Panc1 (cell line): ENCODE results near the gene CCDC174. TPM values are rescaled to one million over a fixed set of nuclear protein-coding genes. Genes with fewer than 3 reads are reported as not detected.

ENCODE experiments used
- ATAC-seq: fragments of 200-7000 bp; cut with Tn5 transposase; 2 replicates; pipeline ENCODE4 v1.9.1; 2020; ENCODE audit warnings: mild to moderate bottlenecking, moderate library complexity
- BruUV-seq: library from RNA; stranded (reverse); fragments of 400-500 nt; replicated peaks from 2 replicates; lab custom pipeline; 2021; lab: Mats Ljungman, UMichigan
- CTCF ChIA-PET: fragments of 300-600 bp; sonication (Branson Sonifier 250); formaldehyde crosslinking; loops from one replicate; lab custom pipeline; 2022; ENCODE audit warnings: antibody characterized with exemption; lab: Charles Lee
- POLR2A ChIA-PET: fragments of 300-600 bp; sonication (Branson Sonifier 250); formaldehyde crosslinking; loops from one replicate; lab custom pipeline; 2022; ENCODE audit warnings: antibody characterized with exemption; lab: Charles Lee
- DNase-seq: peaks from one replicate; pipeline ENCODE4 v3.0.0-alpha.2; 2010; ENCODE audit warnings: low read depth, low spot score
- H3K27ac ChIP-seq: 2 replicates; pipeline ENCODE4 v1.5.1; 2011; ENCODE audit warnings: mild to moderate bottlenecking, low read length, inconsistent platforms
- H3K27me3 ChIP-seq: fragments of 200-500 bp; sonication (Bioruptor generic); 2 replicates; pipeline ENCODE4 v1.6.0; 2014; ENCODE audit warnings: low read length, inconsistent platforms; ENCODE audit not compliant: control insufficient read depth, insufficient read depth
- H3K36me3 ChIP-seq: fragments of 200-500 bp; sonication (Bioruptor generic); 2 replicates; pipeline ENCODE4 v1.5.1; 2014; ENCODE audit warnings: inconsistent platforms, mild to moderate bottlenecking, low read length, moderate library complexity; ENCODE audit not compliant: control insufficient read depth, insufficient read depth
- H3K4me1 ChIP-seq: 2 replicates; pipeline ENCODE4 v1.5.1; 2011; ENCODE audit warnings: inconsistent platforms, mild to moderate bottlenecking, low read length, moderate library complexity; ENCODE audit not compliant: control insufficient read depth, insufficient read depth
- H3K4me3 ChIP-seq, 2 experiments: 2 replicates each; pipeline ENCODE4 v1.5.1; 2011 to 2012; ENCODE audit warnings: low read depth in 2 of 2, low read length in 2 of 2, mild to moderate bottlenecking in 2 of 2, inconsistent platforms in 1 of 2, moderate library complexity in 1 of 2
- H3K9me3 ChIP-seq: fragments of 200-500 bp; sonication (Bioruptor generic); 2 replicates; pipeline ENCODE4 v1.5.1; 2014; ENCODE audit warnings: low read depth, mild to moderate bottlenecking, inconsistent platforms, low read length, moderate library complexity; ENCODE audit not compliant: control insufficient read depth, insufficient read depth
- POLR2AphosphoS5 ChIP-seq: IDR thresholded peaks from 2 replicates; pipeline ENCODE4 v1.6.1; 2012; ENCODE audit warnings: mild to moderate bottlenecking, low read depth, low read length, moderate library complexity
- SIN3A ChIP-seq: IDR thresholded peaks from 2 replicates; pipeline ENCODE4 v1.6.1; 2012; ENCODE audit warnings: low read depth, mild to moderate bottlenecking, low read length, moderate library complexity, borderline replicate concordance; ENCODE audit not compliant: insufficient read depth
- TCF7L2 ChIP-seq: IDR thresholded peaks from 2 replicates; pipeline ENCODE4 v1.6.1; 2011; ENCODE audit warnings: mild to moderate bottlenecking, low read depth, low read length, inconsistent platforms
- in situ Hi-C: cut with HindIII; loops from 2 replicates; pipeline ENCODE4 v1.10.0; 2016; ENCODE audit warnings: low sequenced_read_pairs, low pct_unique_long_range_greater_than_20kb
- intact Hi-C: fragments of 100-400 bp; cut with micrococcal nuclease; formaldehyde crosslinking; loops from one replicate; pipeline ENCODE4 v1.10.0; 2022; ENCODE audit not compliant: unreplicated experiment
- total RNA-seq: library from RNA; stranded (reverse); gene quantifications from one replicate; pipeline ENCODE4 v1.2.1, GENCODE V29; 2021; ENCODE audit not compliant: unreplicated experiment
- TF ChIP-seq, protein P1 (sequence below): fragments of 450-650 bp; IDR thresholded peaks from 2 replicates; pipeline ENCODE4 v1.5.1; 2017; ENCODE audit warnings: mild to moderate bottlenecking
- TF ChIP-seq, protein P2 (sequence below), 2 experiments: IDR thresholded peaks; 2 replicates each; pipeline ENCODE4 v1.6.1; 2011 to 2012; ENCODE audit warnings: low read depth in 2 of 2, control low read depth in 1 of 2, low read length in 1 of 2, mild to moderate bottlenecking in 1 of 2, moderate library complexity in 1 of 2; ENCODE audit not compliant: insufficient read depth in 1 of 2

The CCDC174 gene
- total RNA-seq, 1 experiment from 2014 or later: 10.6 TPM

- in situ Hi-C loops: no loop called here
- Histone ChIP-seq H3K4me3 (no peak overlapping the region), H3K27ac (no peak overlapping the region), H3K27me3 (no peaks in the 10 kb centered on the region), H3K4me1 (no peaks in the 10 kb centered on the region), H3K9me3 (no peaks in the 10 kb centered on the region), H3K36me3 (no peaks in the 10 kb centered on the region)
- DNase-seq (no peak), ATAC-seq (no peak)
- TF ChIP-seq, protein P1, sequence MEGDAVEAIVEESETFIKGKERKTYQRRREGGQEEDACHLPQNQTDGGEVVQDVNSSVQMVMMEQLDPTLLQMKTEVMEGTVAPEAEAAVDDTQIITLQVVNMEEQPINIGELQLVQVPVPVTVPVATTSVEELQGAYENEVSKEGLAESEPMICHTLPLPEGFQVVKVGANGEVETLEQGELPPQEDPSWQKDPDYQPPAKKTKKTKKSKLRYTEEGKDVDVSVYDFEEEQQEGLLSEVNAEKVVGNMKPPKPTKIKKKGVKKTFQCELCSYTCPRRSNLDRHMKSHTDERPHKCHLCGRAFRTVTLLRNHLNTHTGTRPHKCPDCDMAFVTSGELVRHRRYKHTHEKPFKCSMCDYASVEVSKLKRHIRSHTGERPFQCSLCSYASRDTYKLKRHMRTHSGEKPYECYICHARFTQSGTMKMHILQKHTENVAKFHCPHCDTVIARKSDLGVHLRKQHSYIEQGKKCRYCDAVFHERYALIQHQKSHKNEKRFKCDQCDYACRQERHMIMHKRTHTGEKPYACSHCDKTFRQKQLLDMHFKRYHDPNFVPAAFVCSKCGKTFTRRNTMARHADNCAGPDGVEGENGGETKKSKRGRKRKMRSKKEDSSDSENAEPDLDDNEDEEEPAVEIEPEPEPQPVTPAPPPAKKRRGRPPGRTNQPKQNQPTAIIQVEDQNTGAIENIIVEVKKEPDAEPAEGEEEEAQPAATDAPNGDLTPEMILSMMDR: no peak
- TF ChIP-seq TCF7L2: no peak
- TF ChIP-seq POLR2AphosphoS5: no peak
- TF ChIP-seq SIN3A: no peak
- ChIA-PET CTCF (no interaction called here), POLR2A (no interaction called here)
- BruUV-seq: no TSS peak
- intact Hi-C loops: no loop called here
These were observed 26.5 kb downstream of the CCDC174 start for GRCh38 chr3:14678015-14678503.

- ATAC-seq: no peak
- no peak for DNase-seq
- no TSS peak for BruUV-seq
- Histone ChIP-seq H3K36me3 (no peaks in the 10 kb centered on the region), H3K27ac (no peak overlapping the region), H3K4me3 (no peak overlapping the region), H3K9me3 (no peaks in the 10 kb centered on the region), H3K27me3 (no peaks in the 10 kb centered on the region), H3K4me1 (no peaks in the 10 kb centered on the region)
- intact Hi-C loops: no loop called here
- POLR2A ChIA-PET: no interaction called here
- no peak for TF ChIP-seq POLR2AphosphoS5
- no peak for TF ChIP-seq TCF7L2
- no peak for TF ChIP-seq SIN3A
- TF ChIP-seq, protein P1: no peak
- TF ChIP-seq, protein P2, sequence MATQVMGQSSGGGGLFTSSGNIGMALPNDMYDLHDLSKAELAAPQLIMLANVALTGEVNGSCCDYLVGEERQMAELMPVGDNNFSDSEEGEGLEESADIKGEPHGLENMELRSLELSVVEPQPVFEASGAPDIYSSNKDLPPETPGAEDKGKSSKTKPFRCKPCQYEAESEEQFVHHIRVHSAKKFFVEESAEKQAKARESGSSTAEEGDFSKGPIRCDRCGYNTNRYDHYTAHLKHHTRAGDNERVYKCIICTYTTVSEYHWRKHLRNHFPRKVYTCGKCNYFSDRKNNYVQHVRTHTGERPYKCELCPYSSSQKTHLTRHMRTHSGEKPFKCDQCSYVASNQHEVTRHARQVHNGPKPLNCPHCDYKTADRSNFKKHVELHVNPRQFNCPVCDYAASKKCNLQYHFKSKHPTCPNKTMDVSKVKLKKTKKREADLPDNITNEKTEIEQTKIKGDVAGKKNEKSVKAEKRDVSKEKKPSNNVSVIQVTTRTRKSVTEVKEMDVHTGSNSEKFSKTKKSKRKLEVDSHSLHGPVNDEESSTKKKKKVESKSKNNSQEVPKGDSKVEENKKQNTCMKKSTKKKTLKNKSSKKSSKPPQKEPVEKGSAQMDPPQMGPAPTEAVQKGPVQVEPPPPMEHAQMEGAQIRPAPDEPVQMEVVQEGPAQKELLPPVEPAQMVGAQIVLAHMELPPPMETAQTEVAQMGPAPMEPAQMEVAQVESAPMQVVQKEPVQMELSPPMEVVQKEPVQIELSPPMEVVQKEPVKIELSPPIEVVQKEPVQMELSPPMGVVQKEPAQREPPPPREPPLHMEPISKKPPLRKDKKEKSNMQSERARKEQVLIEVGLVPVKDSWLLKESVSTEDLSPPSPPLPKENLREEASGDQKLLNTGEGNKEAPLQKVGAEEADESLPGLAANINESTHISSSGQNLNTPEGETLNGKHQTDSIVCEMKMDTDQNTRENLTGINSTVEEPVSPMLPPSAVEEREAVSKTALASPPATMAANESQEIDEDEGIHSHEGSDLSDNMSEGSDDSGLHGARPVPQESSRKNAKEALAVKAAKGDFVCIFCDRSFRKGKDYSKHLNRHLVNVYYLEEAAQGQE (IDR thresholded peaks at IDR 0.05; ENCODE audit: insufficient read depth in 1 of 2, low read depth in 2 of 2, low read length in 1 of 2): no peak
- in situ Hi-C loops: no loop called here
- CTCF ChIA-PET: no interaction called here
These were observed 28.6 kb downstream of the CCDC174 start for GRCh38 chr3:14680115-14680514.
